Panc1 (cell line): Measurements from ENCODE around the gene TNFSF12. TPM values are rescaled to one million over a fixed set of nuclear protein-coding genes. Genes with fewer than 3 reads are reported as not detected.

ENCODE experiments used
- ATAC-seq: fragments of 200-7000 bp; cut with Tn5 transposase; 2 replicates; pipeline ENCODE4 v1.9.1; 2020; ENCODE audit warnings: mild to moderate bottlenecking, moderate library complexity
- BruUV-seq: library from RNA; stranded (reverse); fragments of 400-500 nt; replicated peaks from 2 replicates; lab custom pipeline; 2021; lab: Mats Ljungman, UMichigan
- CTCF ChIA-PET: fragments of 300-600 bp; sonication (Branson Sonifier 250); formaldehyde crosslinking; loops from one replicate; lab custom pipeline; 2022; ENCODE audit warnings: antibody characterized with exemption; lab: Charles Lee
- POLR2A ChIA-PET: fragments of 300-600 bp; sonication (Branson Sonifier 250); formaldehyde crosslinking; loops from one replicate; lab custom pipeline; 2022; ENCODE audit warnings: antibody characterized with exemption; lab: Charles Lee
- DNase-seq: peaks from one replicate; pipeline ENCODE4 v3.0.0-alpha.2; 2010; ENCODE audit warnings: low read depth, low spot score
- H3K27ac ChIP-seq: 2 replicates; pipeline ENCODE4 v1.5.1; 2011; ENCODE audit warnings: mild to moderate bottlenecking, low read length, inconsistent platforms
- H3K27me3 ChIP-seq: fragments of 200-500 bp; sonication (Bioruptor generic); 2 replicates; pipeline ENCODE4 v1.6.0; 2014; ENCODE audit warnings: low read length, inconsistent platforms; ENCODE audit not compliant: control insufficient read depth, insufficient read depth
- H3K36me3 ChIP-seq: fragments of 200-500 bp; sonication (Bioruptor generic); 2 replicates; pipeline ENCODE4 v1.5.1; 2014; ENCODE audit warnings: inconsistent platforms, mild to moderate bottlenecking, low read length, moderate library complexity; ENCODE audit not compliant: control insufficient read depth, insufficient read depth
- H3K4me1 ChIP-seq: 2 replicates; pipeline ENCODE4 v1.5.1; 2011; ENCODE audit warnings: inconsistent platforms, mild to moderate bottlenecking, low read length, moderate library complexity; ENCODE audit not compliant: control insufficient read depth, insufficient read depth
- H3K4me3 ChIP-seq, 2 experiments: 2 replicates each; pipeline ENCODE4 v1.5.1; 2011 to 2012; ENCODE audit warnings: low read depth in 2 of 2, low read length in 2 of 2, mild to moderate bottlenecking in 2 of 2, inconsistent platforms in 1 of 2, moderate library complexity in 1 of 2
- H3K9me3 ChIP-seq: fragments of 200-500 bp; sonication (Bioruptor generic); 2 replicates; pipeline ENCODE4 v1.5.1; 2014; ENCODE audit warnings: low read depth, mild to moderate bottlenecking, inconsistent platforms, low read length, moderate library complexity; ENCODE audit not compliant: control insufficient read depth, insufficient read depth
- POLR2AphosphoS5 ChIP-seq: IDR thresholded peaks from 2 replicates; pipeline ENCODE4 v1.6.1; 2012; ENCODE audit warnings: mild to moderate bottlenecking, low read depth, low read length, moderate library complexity
- SIN3A ChIP-seq: IDR thresholded peaks from 2 replicates; pipeline ENCODE4 v1.6.1; 2012; ENCODE audit warnings: low read depth, mild to moderate bottlenecking, low read length, moderate library complexity, borderline replicate concordance; ENCODE audit not compliant: insufficient read depth
- TCF7L2 ChIP-seq: IDR thresholded peaks from 2 replicates; pipeline ENCODE4 v1.6.1; 2011; ENCODE audit warnings: mild to moderate bottlenecking, low read depth, low read length, inconsistent platforms
- in situ Hi-C: cut with HindIII; loops from 2 replicates; pipeline ENCODE4 v1.10.0; 2016; ENCODE audit warnings: low sequenced_read_pairs, low pct_unique_long_range_greater_than_20kb
- intact Hi-C: fragments of 100-400 bp; cut with micrococcal nuclease; formaldehyde crosslinking; loops from one replicate; pipeline ENCODE4 v1.10.0; 2022; ENCODE audit not compliant: unreplicated experiment
- total RNA-seq: library from RNA; stranded (reverse); gene quantifications from one replicate; pipeline ENCODE4 v1.2.1, GENCODE V29; 2021; ENCODE audit not compliant: unreplicated experiment
- TF ChIP-seq, protein P1 (sequence below): fragments of 450-650 bp; IDR thresholded peaks from 2 replicates; pipeline ENCODE4 v1.5.1; 2017; ENCODE audit warnings: mild to moderate bottlenecking
- TF ChIP-seq, protein P2 (sequence below), 2 experiments: IDR thresholded peaks; 2 replicates each; pipeline ENCODE4 v1.6.1; 2011 to 2012; ENCODE audit warnings: low read depth in 2 of 2, control low read depth in 1 of 2, low read length in 1 of 2, mild to moderate bottlenecking in 1 of 2, moderate library complexity in 1 of 2; ENCODE audit not compliant: insufficient read depth in 1 of 2

TNFSF12 gene
- total RNA-seq, 1 experiment from 2014 or later = 12.6 TPM

DNA sequence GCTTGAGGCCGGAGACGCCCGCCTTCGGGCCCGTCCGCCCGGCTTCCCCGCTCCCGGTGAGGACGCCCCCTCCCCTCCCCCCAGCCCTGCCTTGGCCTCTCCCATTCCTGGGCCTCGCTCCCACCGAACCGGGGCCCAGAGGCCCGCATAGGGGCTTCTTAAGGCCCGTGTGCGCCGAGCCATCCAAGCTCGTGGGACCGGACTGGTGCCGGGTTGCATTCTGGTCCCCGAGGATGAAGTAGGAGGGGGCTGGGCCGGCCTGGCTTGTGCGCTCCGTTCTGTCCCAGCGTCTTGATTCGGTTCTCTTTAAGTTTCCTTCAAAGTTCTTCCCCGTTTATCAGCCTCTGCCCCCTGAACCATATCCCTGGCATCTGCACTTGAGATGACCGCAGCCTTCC lies 13.3 kb downstream of the TNFSF12 start:
- peak; percentile 6 for ATAC-seq
- ChIA-PET CTCF (no interaction called here), POLR2A (no interaction called here)
- TF ChIP-seq POLR2AphosphoS5 = no peak
- TF ChIP-seq, protein P1, sequence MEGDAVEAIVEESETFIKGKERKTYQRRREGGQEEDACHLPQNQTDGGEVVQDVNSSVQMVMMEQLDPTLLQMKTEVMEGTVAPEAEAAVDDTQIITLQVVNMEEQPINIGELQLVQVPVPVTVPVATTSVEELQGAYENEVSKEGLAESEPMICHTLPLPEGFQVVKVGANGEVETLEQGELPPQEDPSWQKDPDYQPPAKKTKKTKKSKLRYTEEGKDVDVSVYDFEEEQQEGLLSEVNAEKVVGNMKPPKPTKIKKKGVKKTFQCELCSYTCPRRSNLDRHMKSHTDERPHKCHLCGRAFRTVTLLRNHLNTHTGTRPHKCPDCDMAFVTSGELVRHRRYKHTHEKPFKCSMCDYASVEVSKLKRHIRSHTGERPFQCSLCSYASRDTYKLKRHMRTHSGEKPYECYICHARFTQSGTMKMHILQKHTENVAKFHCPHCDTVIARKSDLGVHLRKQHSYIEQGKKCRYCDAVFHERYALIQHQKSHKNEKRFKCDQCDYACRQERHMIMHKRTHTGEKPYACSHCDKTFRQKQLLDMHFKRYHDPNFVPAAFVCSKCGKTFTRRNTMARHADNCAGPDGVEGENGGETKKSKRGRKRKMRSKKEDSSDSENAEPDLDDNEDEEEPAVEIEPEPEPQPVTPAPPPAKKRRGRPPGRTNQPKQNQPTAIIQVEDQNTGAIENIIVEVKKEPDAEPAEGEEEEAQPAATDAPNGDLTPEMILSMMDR = no peak
- no peak for TF ChIP-seq SIN3A
- TF ChIP-seq TCF7L2 = no peak
- TF ChIP-seq, protein P2, sequence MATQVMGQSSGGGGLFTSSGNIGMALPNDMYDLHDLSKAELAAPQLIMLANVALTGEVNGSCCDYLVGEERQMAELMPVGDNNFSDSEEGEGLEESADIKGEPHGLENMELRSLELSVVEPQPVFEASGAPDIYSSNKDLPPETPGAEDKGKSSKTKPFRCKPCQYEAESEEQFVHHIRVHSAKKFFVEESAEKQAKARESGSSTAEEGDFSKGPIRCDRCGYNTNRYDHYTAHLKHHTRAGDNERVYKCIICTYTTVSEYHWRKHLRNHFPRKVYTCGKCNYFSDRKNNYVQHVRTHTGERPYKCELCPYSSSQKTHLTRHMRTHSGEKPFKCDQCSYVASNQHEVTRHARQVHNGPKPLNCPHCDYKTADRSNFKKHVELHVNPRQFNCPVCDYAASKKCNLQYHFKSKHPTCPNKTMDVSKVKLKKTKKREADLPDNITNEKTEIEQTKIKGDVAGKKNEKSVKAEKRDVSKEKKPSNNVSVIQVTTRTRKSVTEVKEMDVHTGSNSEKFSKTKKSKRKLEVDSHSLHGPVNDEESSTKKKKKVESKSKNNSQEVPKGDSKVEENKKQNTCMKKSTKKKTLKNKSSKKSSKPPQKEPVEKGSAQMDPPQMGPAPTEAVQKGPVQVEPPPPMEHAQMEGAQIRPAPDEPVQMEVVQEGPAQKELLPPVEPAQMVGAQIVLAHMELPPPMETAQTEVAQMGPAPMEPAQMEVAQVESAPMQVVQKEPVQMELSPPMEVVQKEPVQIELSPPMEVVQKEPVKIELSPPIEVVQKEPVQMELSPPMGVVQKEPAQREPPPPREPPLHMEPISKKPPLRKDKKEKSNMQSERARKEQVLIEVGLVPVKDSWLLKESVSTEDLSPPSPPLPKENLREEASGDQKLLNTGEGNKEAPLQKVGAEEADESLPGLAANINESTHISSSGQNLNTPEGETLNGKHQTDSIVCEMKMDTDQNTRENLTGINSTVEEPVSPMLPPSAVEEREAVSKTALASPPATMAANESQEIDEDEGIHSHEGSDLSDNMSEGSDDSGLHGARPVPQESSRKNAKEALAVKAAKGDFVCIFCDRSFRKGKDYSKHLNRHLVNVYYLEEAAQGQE (IDR thresholded peaks at IDR 0.05; ENCODE audit: insufficient read depth in 1 of 2, low read depth in 2 of 2, low read length in 1 of 2) = no peak
- Histone ChIP-seq H3K4me3 (peak overlapping the region; percentile 66 to 80), H3K4me1 (peaks cover 30% of the 10 kb centered on the region), H3K9me3 (no peaks in the 10 kb centered on the region), H3K36me3 (peaks cover 4% of the 10 kb centered on the region), H3K27ac (peak overlapping the region; percentile 89), H3K27me3 (no peaks in the 10 kb centered on the region)
- intact Hi-C loops (no loop called here), in situ Hi-C loops (no loop called here)
- DNase-seq = no peak
- BruUV-seq = TSS peak; percentile 65

DNA sequence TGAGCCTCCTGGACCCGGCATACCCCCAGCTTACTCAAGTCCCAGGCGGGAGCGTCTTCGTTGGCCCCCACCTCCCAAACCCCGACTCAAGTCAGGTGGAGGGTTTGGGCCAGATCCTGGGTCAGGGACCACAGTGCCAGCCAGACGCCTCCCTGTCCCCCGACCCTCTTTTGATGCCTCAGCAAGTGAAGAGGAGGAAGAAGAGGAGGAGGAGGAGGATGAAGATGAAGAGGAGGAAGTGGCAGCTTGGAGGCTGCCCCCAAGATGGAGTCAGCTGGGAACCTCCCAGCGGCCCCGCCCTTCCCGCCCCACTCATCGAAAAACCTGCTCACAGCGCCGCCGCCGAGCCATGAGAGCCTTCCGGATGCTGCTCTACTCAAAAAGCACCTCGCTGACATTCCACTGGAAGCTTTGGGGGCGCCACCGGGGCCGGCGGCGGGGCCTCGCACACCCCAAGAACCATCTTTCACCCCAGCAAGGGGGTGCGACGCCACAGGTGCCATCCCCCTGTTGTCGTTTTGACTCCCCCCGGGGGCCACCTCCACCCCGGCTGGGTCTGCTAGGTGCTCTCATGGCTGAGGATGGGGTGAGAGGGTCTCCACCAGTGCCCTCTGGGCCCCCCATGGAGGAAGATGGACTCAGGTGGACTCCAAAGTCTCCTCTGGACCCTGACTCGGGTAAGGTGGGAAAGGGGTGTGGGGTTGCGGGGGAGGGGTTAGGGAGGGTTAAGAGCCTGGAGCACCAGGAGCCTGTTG lies 14.4 kb downstream of the TNFSF12 start:
- Histone ChIP-seq H3K27ac (peak overlapping the region; percentile 89; the same call in 1 of the 2 replicates), H3K36me3 (peaks cover 4% of the 10 kb centered on the region), H3K27me3 (no peaks in the 10 kb centered on the region), H3K9me3 (no peaks in the 10 kb centered on the region), H3K4me3 (peak overlapping the region; percentile 66 to 80), H3K4me1 (peaks cover 21% of the 10 kb centered on the region)
- intact Hi-C loops (no loop called here), in situ Hi-C loops (no loop called here)
- DNase-seq = no peak
- TF ChIP-seq, protein P1 = no peak
- TF ChIP-seq, protein P2 (IDR thresholded peaks at IDR 0.05; ENCODE audit: insufficient read depth in 1 of 2, low read depth in 2 of 2, low read length in 1 of 2) = no peak
- TF ChIP-seq SIN3A = no peak
- ChIA-PET CTCF (no interaction called here), POLR2A (no interaction called here)
- BruUV-seq = no TSS peak
- no peak for ATAC-seq
